K562 (cell line): ENCODE measurements around the gene GRIP1. TPM values are rescaled to one million over a fixed set of nuclear protein-coding genes. Genes with fewer than 3 reads are reported as not detected.

Experiments
- FUS ChIP-seq: fragments of 200-400 bp; formaldehyde crosslinking; optimal IDR thresholded peaks from 2 replicates; pipeline ENCODE3; 2017; ENCODE audit warnings: low read depth, low read length
- POLR3G ChIP-seq: IDR thresholded peaks from 2 replicates; pipeline ENCODE4 v1.6.1; 2011; ENCODE audit not compliant: insufficient read length, insufficient replicate concordance; ENCODE audit errors: extremely low read depth
- TAF15 ChIP-seq: fragments of 200-400 bp; formaldehyde crosslinking; IDR thresholded peaks from 2 replicates; pipeline ENCODE4 v1.6.1; 2017; ENCODE audit warnings: mild to moderate bottlenecking, low read depth, low read length, moderate library complexity
- polyA plus RNA-seq, 8 experiments: library from polyadenylated mRNA; depleted of rRNA in 4 of 8; stranded (reverse) in 5 of 8; unstranded in 3 of 8; fragments of >200 nt; fragmentation: Nextera tagmentation in 2 of 8; fragmentation: Illumina TruSeq in 1 of 8; extraction: Ambion mirVana in 2 of 8; extraction: Trizol in 1 of 8; gene quantifications; 2 replicates each; pipeline versions ENCODE4 v1.2.1 to v1.2.3, GENCODE V29; 2011 to 2014; ENCODE audit warnings: inconsistent platforms in 1 of 8, missing spikeins in 1 of 8
- small RNA-seq: library from RNA; depleted of rRNA; stranded (forward); fragments of <200 nt; gene quantifications from one replicate; pipeline ENCODE3, GENCODE V24; 2014
- total RNA-seq, 7 experiments: library from RNA; depleted of rRNA in 6 of 7; stranded (reverse); fragments of >200 nt in 6 of 7; fragmentation: Illumina TruSeq in 2 of 7; extraction: Trizol in 2 of 7; gene quantifications; 2 replicates each; pipeline versions ENCODE4 v1.2.1 to v1.2.3, GENCODE V29; 2011 to 2021; ENCODE audit warnings: low replicate concordance in 1 of 7
- TF ChIP-seq, protein P1 (sequence below): fragments of 450-650 bp; IDR thresholded peaks from 2 replicates; pipeline ENCODE4 v1.6.1; 2017; ENCODE audit warnings: antibody characterized with exemption
- TF ChIP-seq, protein P2 (sequence below): fragments of 200-800 bp; sonication (Bioruptor generic); IDR thresholded peaks from 2 replicates; pipeline ENCODE4 v1.6.1; 2016; ENCODE audit warnings: missing genetic modification characterization, missing compliant biosample characterization
- TF ChIP-seq, protein P3 (sequence below): fragments of 450-650 bp; formaldehyde crosslinking; conservative IDR thresholded peaks from 2 replicates; pipeline ENCODE4 v1.4.0; 2022; ENCODE audit warnings: mild to moderate bottlenecking, missing genetic modification characterization

The GRIP1 gene
- total and polyA plus RNA-seq, 9 of the 15 experiments (the other 6 are each of a cell fraction or from before 2014, with no cell fraction given), result 0.28 to 1.2 (median 0.45) TPM

DNA sequence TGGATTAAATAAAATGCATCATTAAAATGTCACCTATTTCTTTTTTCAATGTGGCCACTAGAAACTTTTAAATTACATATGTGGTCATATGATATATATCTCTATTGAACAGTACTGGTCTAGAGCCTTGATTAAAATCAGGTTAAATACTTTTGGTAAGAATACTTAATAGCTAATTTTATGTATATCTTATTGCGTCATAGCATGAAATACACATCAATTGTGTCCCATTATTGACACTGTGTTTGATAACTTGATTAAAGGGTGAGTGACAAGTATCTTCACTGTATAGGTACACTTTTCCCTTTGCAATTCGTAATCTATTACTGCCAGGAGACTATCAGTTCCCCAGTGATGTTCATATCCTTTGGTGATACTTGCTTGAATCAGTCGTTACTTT lies 381.0 kb downstream of the GRIP1 start (continued):
- TF ChIP-seq, protein P1, sequence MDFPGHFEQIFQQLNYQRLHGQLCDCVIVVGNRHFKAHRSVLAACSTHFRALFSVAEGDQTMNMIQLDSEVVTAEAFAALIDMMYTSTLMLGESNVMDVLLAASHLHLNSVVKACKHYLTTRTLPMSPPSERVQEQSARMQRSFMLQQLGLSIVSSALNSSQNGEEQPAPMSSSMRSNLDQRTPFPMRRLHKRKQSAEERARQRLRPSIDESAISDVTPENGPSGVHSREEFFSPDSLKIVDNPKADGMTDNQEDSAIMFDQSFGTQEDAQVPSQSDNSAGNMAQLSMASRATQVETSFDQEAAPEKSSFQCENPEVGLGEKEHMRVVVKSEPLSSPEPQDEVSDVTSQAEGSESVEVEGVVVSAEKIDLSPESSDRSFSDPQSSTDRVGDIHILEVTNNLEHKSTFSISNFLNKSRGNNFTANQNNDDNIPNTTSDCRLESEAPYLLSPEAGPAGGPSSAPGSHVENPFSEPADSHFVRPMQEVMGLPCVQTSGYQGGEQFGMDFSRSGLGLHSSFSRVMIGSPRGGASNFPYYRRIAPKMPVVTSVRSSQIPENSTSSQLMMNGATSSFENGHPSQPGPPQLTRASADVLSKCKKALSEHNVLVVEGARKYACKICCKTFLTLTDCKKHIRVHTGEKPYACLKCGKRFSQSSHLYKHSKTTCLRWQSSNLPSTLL, result no peak
- TF ChIP-seq FUS (no peak), TAF15 (no peak), POLR3G (no peak)
- TF ChIP-seq, protein P2, sequence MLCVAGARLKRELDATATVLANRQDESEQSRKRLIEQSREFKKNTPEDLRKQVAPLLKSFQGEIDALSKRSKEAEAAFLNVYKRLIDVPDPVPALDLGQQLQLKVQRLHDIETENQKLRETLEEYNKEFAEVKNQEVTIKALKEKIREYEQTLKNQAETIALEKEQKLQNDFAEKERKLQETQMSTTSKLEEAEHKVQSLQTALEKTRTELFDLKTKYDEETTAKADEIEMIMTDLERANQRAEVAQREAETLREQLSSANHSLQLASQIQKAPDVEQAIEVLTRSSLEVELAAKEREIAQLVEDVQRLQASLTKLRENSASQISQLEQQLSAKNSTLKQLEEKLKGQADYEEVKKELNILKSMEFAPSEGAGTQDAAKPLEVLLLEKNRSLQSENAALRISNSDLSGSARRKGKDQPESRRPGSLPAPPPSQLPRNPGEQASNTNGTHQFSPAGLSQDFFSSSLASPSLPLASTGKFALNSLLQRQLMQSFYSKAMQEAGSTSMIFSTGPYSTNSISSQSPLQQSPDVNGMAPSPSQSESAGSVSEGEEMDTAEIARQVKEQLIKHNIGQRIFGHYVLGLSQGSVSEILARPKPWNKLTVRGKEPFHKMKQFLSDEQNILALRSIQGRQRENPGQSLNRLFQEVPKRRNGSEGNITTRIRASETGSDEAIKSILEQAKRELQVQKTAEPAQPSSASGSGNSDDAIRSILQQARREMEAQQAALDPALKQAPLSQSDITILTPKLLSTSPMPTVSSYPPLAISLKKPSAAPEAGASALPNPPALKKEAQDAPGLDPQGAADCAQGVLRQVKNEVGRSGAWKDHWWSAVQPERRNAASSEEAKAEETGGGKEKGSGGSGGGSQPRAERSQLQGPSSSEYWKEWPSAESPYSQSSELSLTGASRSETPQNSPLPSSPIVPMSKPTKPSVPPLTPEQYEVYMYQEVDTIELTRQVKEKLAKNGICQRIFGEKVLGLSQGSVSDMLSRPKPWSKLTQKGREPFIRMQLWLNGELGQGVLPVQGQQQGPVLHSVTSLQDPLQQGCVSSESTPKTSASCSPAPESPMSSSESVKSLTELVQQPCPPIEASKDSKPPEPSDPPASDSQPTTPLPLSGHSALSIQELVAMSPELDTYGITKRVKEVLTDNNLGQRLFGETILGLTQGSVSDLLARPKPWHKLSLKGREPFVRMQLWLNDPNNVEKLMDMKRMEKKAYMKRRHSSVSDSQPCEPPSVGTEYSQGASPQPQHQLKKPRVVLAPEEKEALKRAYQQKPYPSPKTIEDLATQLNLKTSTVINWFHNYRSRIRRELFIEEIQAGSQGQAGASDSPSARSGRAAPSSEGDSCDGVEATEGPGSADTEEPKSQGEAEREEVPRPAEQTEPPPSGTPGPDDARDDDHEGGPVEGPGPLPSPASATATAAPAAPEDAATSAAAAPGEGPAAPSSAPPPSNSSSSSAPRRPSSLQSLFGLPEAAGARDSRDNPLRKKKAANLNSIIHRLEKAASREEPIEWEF (CRISPR knock-in tag), result no peak
- TF ChIP-seq, protein P3, sequence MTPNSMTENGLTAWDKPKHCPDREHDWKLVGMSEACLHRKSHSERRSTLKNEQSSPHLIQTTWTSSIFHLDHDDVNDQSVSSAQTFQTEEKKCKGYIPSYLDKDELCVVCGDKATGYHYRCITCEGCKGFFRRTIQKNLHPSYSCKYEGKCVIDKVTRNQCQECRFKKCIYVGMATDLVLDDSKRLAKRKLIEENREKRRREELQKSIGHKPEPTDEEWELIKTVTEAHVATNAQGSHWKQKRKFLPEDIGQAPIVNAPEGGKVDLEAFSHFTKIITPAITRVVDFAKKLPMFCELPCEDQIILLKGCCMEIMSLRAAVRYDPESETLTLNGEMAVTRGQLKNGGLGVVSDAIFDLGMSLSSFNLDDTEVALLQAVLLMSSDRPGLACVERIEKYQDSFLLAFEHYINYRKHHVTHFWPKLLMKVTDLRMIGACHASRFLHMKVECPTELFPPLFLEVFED, result no peak

Small RNA genes within 50 kb of the gene (small RNA-seq; reads per million reads assigned to genes)
- gene OSBPL9P5, result not detected
